ENCODE data around the gene GPR137. TPM values are rescaled to one million over a fixed set of nuclear protein-coding genes. Genes with fewer than 3 reads are reported as not detected.

GPR137 gene
- polyA plus RNA-seq, 2 of the 4 experiments (the other 2 are of a cell fraction), result 11.0 to 37.4 TPM

GRCh38 chr11:64253043-64253442, 32.6 kb upstream of the GPR137 start:
- DNase-seq (ENCODE audit: low read depth in 1 of 2, low spot score in 1 of 2) (no peak), FAIRE-seq (no peak), ATAC-seq (no peak)
- TF ChIP-seq MAZ (IDR thresholded peaks at IDR 0.05; ENCODE audit: borderline replicate concordance, low read depth, low read length) (no peak), ZFP36 (IDR thresholded peaks at IDR 0.05; ENCODE audit: borderline replicate concordance, partially characterized antibody) (no peak), KDM1A (IDR thresholded peaks at IDR 0.05; ENCODE audit: low read depth) (peak; percentile 74; the same call in 1 of the 2 replicates), HOXB5 (CRISPR knock-in tag; IDR thresholded peaks at IDR 0.05) (no peak), HMGXB4 (CRISPR knock-in tag; IDR thresholded peaks at IDR 0.05; ENCODE audit: borderline replicate concordance) (no peak)
- ChIA-PET CTCF (interaction anchor here (0.5 to 12.2 kb wide), 7 partner anchors 12 to 1436 kb away, joined by 4 to 220 read pairs (median 14); partner anchors contain the start of genes CATSPERZ, ESRRA and KCNK4), POLR2A (interaction anchor here (1.5 kb wide), 1 partner anchor 12 kb away, joined by 5 read pairs; the partner anchor contains the start of gene FKBP2)
- H3K4me3 ChIP-seq, result no peak overlapping the region
- WGBS (ENCODE audit: missing lambda C conversion rate), result 66% methylated on average over 8 of the region's 8 CpGs
- H3K9me3 ChIP-seq, result no peaks in the 10 kb centered on the region
- H3K4me2 ChIP-seq, result peak overlapping the region; percentile 98
- peaks cover 27% of the 10 kb centered on the region for H3K4me1 ChIP-seq
- peak overlapping the region in 1 of 2 experiments; percentile 94; a peak in 3 of 6 replicates for H3K27ac ChIP-seq

GRCh38 chr11:64253481-64253880, 32.2 kb upstream of the GPR137 start:
- Histone ChIP-seq H3K4me2 (peak overlapping the region; percentile 98; the same call in 2 of the 3 replicates), H3K9me3 (no peaks in the 10 kb centered on the region), H3K4me3 (no peak overlapping the region), H3K27ac (no peak overlapping the region), H3K4me1 (peaks cover 24% of the 10 kb centered on the region)
- WGBS (ENCODE audit: missing lambda C conversion rate), result 65% methylated on average over 5 of the region's 5 CpGs
- ChIA-PET POLR2A (no interaction called here), CTCF (interaction anchor here (1.2 to 6.4 kb wide), 3 partner anchors 15 to 49 kb away, joined by 3 to 76 read pairs (median 4); partner anchors contain the start of genes CATSPERZ and ESRRA)
- no peak for FAIRE-seq
- ATAC-seq, result no peak
- no peak for DNase-seq (ENCODE audit: low read depth in 1 of 2, low spot score in 1 of 2)
- TF ChIP-seq NR3C1 (IDR thresholded peaks at IDR 0.05), result no peak
- TF ChIP-seq HOXB5 (CRISPR knock-in tag; IDR thresholded peaks at IDR 0.05), result no peak
- TF ChIP-seq SMC3 (IDR thresholded peaks at IDR 0.05), result no peak
- TF ChIP-seq ZSCAN20 (CRISPR knock-in tag; IDR thresholded peaks at IDR 0.05), result no peak
- TF ChIP-seq EHMT2 (IDR thresholded peaks at IDR 0.05; ENCODE audit: low read depth), result no peak
- no peak for TF ChIP-seq HDAC2 (IDR thresholded peaks at IDR 0.05)

GRCh38 chr11:64254326-64254725, 31.3 kb upstream of the GPR137 start:
- no peak overlapping the region for H3K4me2 ChIP-seq
- ChIA-PET POLR2A (no interaction called here), CTCF (interaction anchor here (0.6 to 6.4 kb wide), 7 partner anchors 11 to 77 kb away, joined by 3 to 76 read pairs (median 3); partner anchors contain the start of genes CATSPERZ, ESRRA and FERMT3)
- TF ChIP-seq HEYL (CRISPR knock-in tag; IDR thresholded peaks at IDR 0.05) (no peak), CHD2 (IDR thresholded peaks at IDR 0.05; ENCODE audit: low read length, partially characterized antibody) (no peak), EHMT2 (IDR thresholded peaks at IDR 0.05; ENCODE audit: low read depth) (no peak), RCOR1 (IDR thresholded peaks at IDR 0.05; ENCODE audit: low read depth, low read length) (no peak), TP53 (CRISPR knock-in tag; IDR thresholded peaks at IDR 0.05) (no peak)
- TF ChIP-seq, protein P1, sequence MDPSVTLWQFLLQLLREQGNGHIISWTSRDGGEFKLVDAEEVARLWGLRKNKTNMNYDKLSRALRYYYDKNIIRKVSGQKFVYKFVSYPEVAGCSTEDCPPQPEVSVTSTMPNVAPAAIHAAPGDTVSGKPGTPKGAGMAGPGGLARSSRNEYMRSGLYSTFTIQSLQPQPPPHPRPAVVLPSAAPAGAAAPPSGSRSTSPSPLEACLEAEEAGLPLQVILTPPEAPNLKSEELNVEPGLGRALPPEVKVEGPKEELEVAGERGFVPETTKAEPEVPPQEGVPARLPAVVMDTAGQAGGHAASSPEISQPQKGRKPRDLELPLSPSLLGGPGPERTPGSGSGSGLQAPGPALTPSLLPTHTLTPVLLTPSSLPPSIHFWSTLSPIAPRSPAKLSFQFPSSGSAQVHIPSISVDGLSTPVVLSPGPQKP (IDR thresholded peaks at IDR 0.05; ENCODE audit: low read depth, low read length), result no peak
- TF ChIP-seq, protein P2, sequence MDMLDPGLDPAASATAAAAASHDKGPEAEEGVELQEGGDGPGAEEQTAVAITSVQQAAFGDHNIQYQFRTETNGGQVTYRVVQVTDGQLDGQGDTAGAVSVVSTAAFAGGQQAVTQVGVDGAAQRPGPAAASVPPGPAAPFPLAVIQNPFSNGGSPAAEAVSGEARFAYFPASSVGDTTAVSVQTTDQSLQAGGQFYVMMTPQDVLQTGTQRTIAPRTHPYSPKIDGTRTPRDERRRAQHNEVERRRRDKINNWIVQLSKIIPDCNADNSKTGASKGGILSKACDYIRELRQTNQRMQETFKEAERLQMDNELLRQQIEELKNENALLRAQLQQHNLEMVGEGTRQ (IDR thresholded peaks at IDR 0.05), result no peak
- no peak for FAIRE-seq
- H3K4me1 ChIP-seq, result peaks cover 24% of the 10 kb centered on the region
- H3K4me3 ChIP-seq, result no peak overlapping the region
- 100% methylated on average over 2 of the region's 7 CpGs for WGBS (ENCODE audit: missing lambda C conversion rate)
- ATAC-seq, result no peak
- H3K27ac ChIP-seq, result no peak overlapping the region
- DNase-seq (ENCODE audit: low read depth in 1 of 2, low spot score in 1 of 2), result no peak
- no peaks in the 10 kb centered on the region for H3K9me3 ChIP-seq

All from A549 (cell line).